ENCODE results near the gene TTYH3.

TTYH3 gene

DNA sequence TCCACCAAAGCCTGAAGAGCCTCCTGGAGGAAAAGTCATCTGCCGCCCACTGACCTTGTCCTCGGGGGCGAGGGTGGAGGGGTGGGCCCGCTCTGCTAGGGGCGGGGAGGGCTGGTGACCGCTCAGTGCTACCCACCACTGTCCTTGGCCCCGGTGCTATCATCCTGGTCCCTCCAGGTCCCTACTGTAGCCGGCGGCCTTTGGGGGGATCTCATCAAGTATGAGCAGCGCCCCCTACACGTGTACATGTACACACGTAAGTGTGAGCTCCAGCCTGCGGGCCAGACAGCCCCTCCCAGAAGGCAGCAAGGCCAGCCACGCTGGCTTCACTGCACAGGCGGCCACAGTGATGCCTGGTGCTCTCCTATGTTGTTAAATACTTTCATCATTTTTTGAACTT, 19.6 kb downstream of the TTYH3 start:
- DNase-seq = no peak

GRCh38 chr7:2651847-2652735, 20.3 kb downstream of the TTYH3 start:
- no peak for DNase-seq

- DNase-seq = no peak
Observed at GRCh38 chr7:2652736-2653060, 20.9 kb downstream of the TTYH3 start.

DNA sequence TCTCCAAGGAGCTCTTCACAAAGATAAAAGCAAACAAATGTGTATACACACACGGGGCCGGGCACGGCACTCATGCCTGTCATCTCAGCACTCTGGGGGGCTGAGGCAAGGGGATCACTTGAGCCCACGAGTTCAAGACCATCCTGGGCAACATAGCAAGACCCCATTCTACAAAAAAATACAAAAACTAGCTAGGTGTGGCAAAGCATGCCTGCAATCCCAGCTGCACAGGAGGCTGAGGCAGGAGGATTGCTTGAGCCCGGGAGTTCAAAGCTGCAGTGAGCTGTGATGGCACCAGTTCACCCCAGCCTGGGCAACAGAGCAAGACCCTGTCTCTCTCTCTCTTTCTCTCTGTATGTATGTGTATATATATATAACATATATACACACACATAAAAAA, 22.3 kb downstream of the TTYH3 start:
- DNase-seq = no peak

GRCh38 chr7:2655870-2656614, 24.3 kb downstream of the TTYH3 start:
- DNase-seq = no peak

DNA sequence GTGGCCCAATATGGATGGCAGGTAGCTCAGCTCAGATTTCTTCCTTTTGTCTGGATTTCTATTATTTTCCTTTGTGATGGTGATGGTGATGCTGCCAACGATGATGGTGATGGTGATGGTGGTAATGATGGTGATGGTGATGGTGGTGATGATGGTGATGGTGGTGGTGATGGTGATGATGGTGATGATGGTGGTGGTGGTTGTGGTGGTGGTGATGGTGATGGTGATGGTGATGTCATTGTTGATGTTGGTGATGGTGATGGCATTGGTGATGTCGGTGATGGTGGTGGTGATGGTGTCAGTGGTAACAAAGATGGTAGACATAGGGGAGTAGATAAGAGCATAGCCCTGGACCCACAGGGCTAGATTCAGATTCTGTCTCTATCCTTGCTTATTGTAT, 25.4 kb downstream of the TTYH3 start:
- no peak for DNase-seq

DNA sequence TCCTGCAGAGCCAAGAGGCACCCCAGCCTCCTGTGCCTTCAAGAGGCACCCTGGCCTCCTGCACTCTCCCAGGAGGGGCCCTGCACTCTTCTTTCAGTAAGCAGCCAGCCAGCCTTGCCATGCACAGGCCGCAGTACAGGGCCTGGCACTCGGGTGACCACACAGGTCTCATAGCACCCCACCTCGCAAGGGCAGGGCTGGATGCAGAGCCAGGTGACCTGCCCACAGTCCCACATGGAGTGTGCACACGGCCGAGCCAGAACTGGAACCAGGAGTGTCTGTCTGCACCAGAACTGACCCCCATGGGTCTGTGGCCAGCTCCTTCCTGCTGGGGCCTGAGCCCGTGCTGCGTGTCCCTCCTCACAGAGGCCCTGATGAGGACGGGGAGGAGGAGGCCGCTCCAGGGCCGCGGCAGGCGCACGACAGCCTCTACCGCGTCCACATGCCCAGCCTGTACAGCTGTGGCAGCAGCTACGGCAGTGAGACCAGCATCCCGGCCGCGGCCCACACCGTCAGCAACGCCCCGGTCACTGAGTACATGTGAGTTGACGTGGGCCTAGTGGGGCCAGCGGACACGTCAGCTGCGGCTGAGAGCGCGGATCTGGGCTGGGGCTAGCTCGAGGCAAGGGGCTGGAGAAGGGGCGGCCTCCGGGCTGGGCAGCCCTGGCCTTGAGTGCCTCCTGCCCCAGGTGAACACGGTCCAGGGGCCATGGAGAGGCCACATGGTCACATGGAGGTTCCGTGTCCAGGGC, 26.3 kb downstream of the TTYH3 start:
- no peak for DNase-seq

DNA sequence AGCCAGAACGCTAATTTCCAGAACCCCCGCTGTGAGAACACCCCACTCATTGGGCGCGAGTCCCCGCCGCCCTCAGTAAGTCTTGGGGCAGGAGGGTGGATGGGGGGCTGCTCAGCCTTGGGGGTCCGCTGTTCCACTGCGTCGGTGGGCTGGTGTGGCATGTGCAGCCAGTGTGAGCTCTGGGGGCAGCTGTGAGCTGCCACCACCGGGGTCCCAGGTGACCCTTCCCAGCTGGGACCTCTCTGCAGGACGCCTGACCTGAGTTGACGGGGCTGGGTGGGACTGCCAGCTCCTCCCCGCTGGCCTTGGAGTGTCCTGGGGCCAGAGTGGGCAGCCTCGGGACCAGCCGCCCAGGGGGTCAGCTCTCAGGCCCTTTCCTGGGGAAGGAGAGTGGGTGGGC, 27.2 kb downstream of the TTYH3 start:
- DNase-seq = no peak

GRCh38 chr7:2659556-2660358, 28.0 kb downstream of the TTYH3 start:
- no peak for DNase-seq

DNA sequence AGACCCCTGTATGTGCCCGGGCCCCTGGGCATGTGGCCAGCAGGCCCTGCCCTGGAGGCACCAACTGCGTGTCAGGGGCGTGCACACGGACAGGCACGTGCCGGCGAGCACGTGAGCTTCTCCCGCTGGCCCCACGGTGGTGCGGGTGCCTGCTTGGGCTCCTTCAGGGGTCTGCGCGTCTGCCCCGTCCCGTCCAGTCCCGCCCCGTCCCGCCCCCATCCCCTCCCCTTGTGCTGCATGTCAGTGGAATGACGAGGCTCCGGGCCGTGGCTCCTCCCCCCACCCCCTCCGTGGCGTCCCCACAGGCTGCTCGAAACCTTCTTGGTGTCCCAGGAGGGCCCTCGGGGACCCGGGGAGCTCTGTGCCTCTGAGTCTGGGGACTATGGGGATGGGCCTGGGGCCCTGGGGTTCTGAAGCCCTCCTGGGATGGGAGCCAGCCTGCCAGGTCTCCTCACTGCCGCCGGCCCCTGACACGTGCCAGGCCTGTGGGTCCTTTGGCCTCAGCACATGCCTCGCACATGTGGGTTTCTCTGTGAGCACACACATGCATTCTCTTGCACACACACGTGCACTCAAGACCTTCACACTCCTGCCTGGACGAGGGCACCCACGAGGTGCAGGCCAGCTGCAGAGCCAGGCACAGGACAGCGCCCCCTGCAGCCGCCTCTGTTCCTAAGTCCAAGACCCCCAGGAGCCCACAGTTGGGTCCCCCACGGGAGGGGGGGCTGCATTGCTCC, 28.7 kb downstream of the TTYH3 start:
- DNase-seq = no peak

DNA sequence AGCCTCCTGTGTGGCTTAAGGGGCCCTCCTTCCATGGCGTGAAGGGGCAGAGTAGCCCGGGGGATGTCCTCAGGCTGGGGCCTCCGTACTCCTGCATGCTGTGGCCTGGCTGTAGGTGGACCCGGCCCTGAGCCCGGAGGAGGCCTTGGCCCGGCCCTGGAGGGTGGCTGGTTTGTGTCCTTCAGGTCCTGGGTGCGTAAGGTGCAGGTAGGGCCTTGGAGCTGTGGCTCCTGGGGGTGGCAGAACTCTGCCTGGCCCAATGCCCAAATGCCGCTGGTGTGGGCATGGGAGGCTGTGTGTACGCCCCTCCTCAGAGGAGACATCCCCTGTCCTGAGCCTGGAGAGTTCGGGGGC, 29.3 kb downstream of the TTYH3 start:
- DNase-seq = no peak

- DNase-seq = no peak
Observed at GRCh38 chr7:2661602-2662272, 30.0 kb downstream of the TTYH3 start.

GRCh38 chr7:2662273-2663120, 30.7 kb downstream of the TTYH3 start:
- no peak for DNase-seq

DNA sequence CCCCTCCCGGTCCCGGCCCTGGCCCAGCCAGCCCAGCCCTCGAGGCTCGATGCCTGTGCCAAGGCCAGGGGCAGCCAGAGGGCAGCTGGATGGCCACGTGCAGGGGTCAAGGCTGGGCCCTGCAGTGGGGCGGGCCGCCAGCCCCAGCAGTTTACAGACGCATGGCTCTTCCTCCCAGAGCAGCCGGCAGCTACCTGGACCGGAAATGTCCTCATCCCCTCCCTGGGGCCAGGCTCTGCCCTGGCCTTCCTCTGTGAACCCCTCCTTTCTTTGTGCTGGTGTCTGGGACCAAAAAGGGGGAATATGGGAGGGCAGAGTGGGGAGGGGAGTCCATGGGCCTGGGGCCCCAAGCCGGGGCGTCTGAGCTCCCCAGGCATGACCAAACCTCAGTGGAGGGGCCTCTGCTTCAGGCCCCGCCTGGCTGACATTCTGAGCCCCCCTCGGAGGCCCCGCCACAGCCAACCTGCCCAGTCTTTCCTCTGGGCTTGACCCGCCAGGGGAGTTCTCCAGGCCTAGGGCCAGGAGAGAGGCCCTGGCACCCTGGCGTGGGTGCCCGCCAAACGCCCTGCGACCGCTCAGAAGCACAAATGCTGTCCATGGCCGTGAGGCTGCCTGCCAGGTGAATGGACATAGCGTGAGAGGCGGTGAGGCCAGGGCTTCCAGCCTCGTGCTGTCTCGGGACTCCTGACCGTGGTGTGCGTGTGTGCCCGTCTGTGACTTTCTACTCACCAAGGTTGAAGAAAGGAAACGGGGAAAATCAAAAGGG, 31.5 kb downstream of the TTYH3 start:
- no peak for DNase-seq

DNA sequence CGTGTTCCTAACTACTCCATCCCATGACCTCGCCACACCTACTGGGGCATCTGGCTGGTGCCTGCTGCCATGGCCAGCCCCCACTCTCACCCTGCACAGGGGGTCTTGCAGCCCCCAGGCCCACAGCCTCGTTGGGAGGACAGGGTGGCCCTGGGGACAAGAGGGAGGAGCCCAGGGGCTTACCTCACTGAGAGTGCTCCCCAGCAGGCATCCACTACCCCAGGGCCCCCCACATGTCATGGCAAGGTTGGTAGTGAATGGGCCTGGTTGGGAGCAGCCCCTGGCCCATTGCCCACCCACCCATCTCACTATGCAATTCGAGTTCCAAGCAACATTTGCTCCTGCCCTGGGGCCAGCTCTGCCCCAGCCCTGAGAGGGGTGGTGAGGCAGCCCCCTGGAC, 32.2 kb downstream of the TTYH3 start:
- DNase-seq = no peak

- no peak for DNase-seq
Observed at GRCh38 chr7:2665359-2665791, 33.6 kb downstream of the TTYH3 start.

DNA sequence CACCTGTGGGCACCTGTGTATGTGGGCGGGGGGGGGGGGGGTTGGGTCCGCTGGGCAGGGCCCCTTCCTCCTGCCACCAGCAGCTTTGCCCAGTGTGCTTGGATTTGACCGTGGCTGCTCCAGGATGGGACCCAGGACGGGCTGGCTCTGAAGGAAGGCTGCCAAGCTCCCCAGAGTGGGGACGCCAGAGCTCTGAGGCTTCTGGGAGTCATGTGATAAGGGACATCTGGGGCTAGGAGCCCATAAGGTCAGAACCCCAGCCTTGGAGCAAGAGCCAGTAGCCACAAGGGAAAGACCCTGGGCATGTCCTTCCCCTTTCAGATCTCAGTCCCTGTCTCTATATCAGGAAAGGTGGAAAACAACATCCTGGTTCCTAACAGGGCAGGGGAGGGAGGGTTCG, 34.4 kb downstream of the TTYH3 start:
- no peak for DNase-seq

DNA sequence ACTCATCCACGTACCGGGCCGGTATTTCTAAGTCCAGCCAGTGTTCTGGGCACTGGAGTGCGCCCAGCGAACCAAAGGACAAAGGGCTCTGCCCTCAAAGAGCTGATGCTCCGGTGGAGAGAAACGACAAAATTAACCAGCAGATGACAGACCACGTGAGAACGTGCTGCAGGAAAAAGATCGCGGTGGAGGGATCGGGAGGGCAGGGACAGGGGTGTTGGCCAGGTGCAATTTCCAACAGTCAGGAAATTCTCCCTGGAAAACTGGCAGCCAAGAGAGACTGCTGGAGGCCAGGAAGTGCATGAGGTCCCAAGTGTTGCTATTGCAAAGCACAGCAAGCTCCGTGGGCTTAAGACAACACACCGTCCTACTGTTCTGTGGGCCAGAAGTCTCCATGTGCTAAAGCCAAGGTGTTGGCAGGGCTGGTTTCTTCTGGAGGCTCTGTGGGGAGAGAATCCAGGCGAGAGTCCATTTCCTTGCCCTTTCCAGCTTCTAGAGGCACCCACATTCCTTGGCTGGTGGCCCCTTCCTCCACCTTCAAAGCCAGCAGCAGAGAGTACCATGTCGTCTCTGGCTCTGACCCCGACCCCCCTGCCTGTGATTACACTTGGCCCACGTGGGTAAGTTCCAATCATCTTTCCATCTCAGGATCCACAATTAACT, 34.9 kb downstream of the TTYH3 start:
- no peak for DNase-seq

DNA sequence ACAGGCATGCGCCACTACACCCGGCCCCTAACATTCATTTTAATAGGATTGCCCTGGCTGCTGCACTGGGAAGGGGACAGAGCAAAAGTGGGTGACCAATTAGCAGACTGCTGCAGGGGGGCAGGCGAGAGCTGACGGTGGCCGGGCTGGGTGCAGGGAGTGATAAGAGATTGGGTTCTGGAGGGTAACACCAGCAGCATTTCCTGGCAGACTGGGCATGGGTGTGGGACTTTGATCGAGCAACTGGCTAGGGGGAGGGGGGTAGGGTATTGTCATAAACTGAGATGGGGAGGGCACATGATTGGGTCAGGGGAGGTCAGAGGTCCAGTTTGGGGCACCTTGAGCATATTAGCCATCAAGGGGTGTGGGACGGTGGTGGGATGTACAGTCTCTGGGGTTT, 36.1 kb downstream of the TTYH3 start:
- DNase-seq = no peak

All from SIG-M5 (cell line).